ENCODE measurements around the gene GPRIN2.

GPRIN2 gene

GRCh38 chr10:46565591-46566332, 9.3 kb upstream of the GPRIN2 start:
- DNase-seq: peak; percentile 63

GRCh38 chr10:46560952-46561351, 4.5 kb upstream of the GPRIN2 start:
- DNase-seq: no peak

GRCh38 chr10:46560381-46560780, 3.9 kb upstream of the GPRIN2 start:
- DNase-seq: no peak

GRCh38 chr10:46559231-46559671, 2.8 kb upstream of the GPRIN2 start:
- DNase-seq: no peak

GRCh38 chr10:46558392-46559185, 2.1 kb upstream of the GPRIN2 start:
- no peak for DNase-seq

- DNase-seq: no peak
Measured at GRCh38 chr10:46558122-46558391, 1.6 kb upstream of the GPRIN2 start.

GRCh38 chr10:46557319-46558121, 1.1 kb upstream of the GPRIN2 start:
- DNase-seq: no peak

GRCh38 chr10:46555713-46556514, 544 bp downstream of the GPRIN2 start:
- DNase-seq: no peak

- no peak for DNase-seq
Measured at GRCh38 chr10:46555366-46555712, 1.1 kb downstream of the GPRIN2 start.

- no peak for DNase-seq
Measured at GRCh38 chr10:46554166-46554781, 2.2 kb downstream of the GPRIN2 start.

- no peak for DNase-seq
Measured at GRCh38 chr10:46553238-46554049, 3.0 kb downstream of the GPRIN2 start.

- no peak for DNase-seq
Measured at GRCh38 chr10:46552526-46553237, 3.8 kb downstream of the GPRIN2 start.

GRCh38 chr10:46551701-46552525, 4.5 kb downstream of the GPRIN2 start:
- DNase-seq: no peak

GRCh38 chr10:46550795-46551700, 5.4 kb downstream of the GPRIN2 start:
- no peak for DNase-seq

GRCh38 chr10:46550076-46550790, 6.2 kb downstream of the GPRIN2 start:
- no peak for DNase-seq

- no peak for DNase-seq
Measured at GRCh38 chr10:46549171-46550075, 7.0 kb downstream of the GPRIN2 start.

- DNase-seq: no peak
Measured at GRCh38 chr10:46548498-46549090, 7.9 kb downstream of the GPRIN2 start.
